Trophoblast cell (in vitro differentiated cells and primary cell): ENCODE results near the gene ROR2.

Source experiments
- DNase-seq, 2 donors: peaks; one replicate each; pipeline ENCODE4 v3.0.0-alpha.2; 2016
- H2AFZ ChIP-seq: 2 replicates; pipeline ENCODE4 v1.6.1; 2013; ENCODE audit warnings: low read length, moderate library complexity, mild to moderate bottlenecking; ENCODE audit not compliant: insufficient read depth, poor library complexity
- H2AK5ac ChIP-seq: 2 replicates; pipeline ENCODE4 v1.6.1; 2013; ENCODE audit warnings: mild to moderate bottlenecking, low read length
- H2BK120ac ChIP-seq: 2 replicates; pipeline ENCODE4 v1.6.1; 2013; ENCODE audit warnings: low read length, mild to moderate bottlenecking, moderate library complexity; ENCODE audit not compliant: insufficient read depth, poor library complexity
- H2BK12ac ChIP-seq: 2 replicates; pipeline ENCODE4 v1.6.1; 2013; ENCODE audit warnings: mild to moderate bottlenecking, low read length, moderate library complexity
- H2BK5ac ChIP-seq: 2 replicates; pipeline ENCODE4 v1.6.1; 2013; ENCODE audit warnings: low read length, low read depth, moderate library complexity, mild to moderate bottlenecking; ENCODE audit not compliant: poor library complexity
- H3K14ac ChIP-seq: 2 replicates; pipeline ENCODE4 v1.6.1; 2013; ENCODE audit warnings: mild to moderate bottlenecking, low read length
- H3K18ac ChIP-seq: 2 replicates; pipeline ENCODE4 v1.6.1; 2013; ENCODE audit warnings: mild to moderate bottlenecking, low read length
- H3K23ac ChIP-seq: 2 replicates; pipeline ENCODE4 v1.6.1; 2013; ENCODE audit warnings: low read length
- H3K27ac ChIP-seq: 2 replicates; pipeline ENCODE4 v1.5.1; 2013; ENCODE audit warnings: low read depth, mild to moderate bottlenecking, inconsistent platforms, low read length, moderate library complexity
- H3K27me3 ChIP-seq: 2 replicates; pipeline ENCODE4 v1.6.1; 2013; ENCODE audit warnings: inconsistent platforms, mild to moderate bottlenecking, low read length, moderate library complexity; ENCODE audit not compliant: insufficient read depth
- H3K36me3 ChIP-seq, 2 experiments: 1 replicate in 1 of 2; 2 replicates in 1 of 2; pipeline ENCODE4 v1.6.1; 2013; ENCODE audit warnings: low read length in 2 of 2, mild to moderate bottlenecking in 2 of 2, moderate library complexity in 1 of 2; ENCODE audit not compliant: insufficient read depth in 2 of 2, control insufficient read depth in 1 of 2
- H3K4ac ChIP-seq: 2 replicates; pipeline ENCODE4 v1.6.1; 2013; ENCODE audit warnings: low read depth, mild to moderate bottlenecking, low read length, moderate library complexity
- H3K4me1 ChIP-seq, 2 experiments: 1 replicate in 1 of 2; 2 replicates in 1 of 2; pipeline ENCODE4 v1.6.1; 2013; ENCODE audit warnings: low read length in 2 of 2, mild to moderate bottlenecking in 2 of 2, moderate library complexity in 1 of 2; ENCODE audit not compliant: insufficient read depth in 2 of 2, control insufficient read depth in 1 of 2
- H3K4me2 ChIP-seq: 2 replicates; pipeline ENCODE4 v1.6.1; 2013; ENCODE audit warnings: inconsistent platforms, mild to moderate bottlenecking, low read length, moderate library complexity
- H3K4me3 ChIP-seq: 2 replicates; pipeline ENCODE4 v1.5.1; 2013; ENCODE audit warnings: mild to moderate bottlenecking, low read depth, low read length, inconsistent platforms
- H3K79me1 ChIP-seq: one replicate; pipeline ENCODE4 v1.6.1; 2013; ENCODE audit warnings: low read length
- H3K79me2 ChIP-seq: 2 replicates; pipeline ENCODE4 v1.6.1; 2013; ENCODE audit warnings: low read length, mild to moderate bottlenecking; ENCODE audit not compliant: control insufficient read depth, insufficient read depth, poor library complexity
- H3K9ac ChIP-seq: 2 replicates; pipeline ENCODE4 v1.6.1; 2013; ENCODE audit warnings: mild to moderate bottlenecking, low read length
- H3K9me3 ChIP-seq: 2 replicates; pipeline ENCODE4 v1.6.1; 2013; ENCODE audit warnings: low read depth, mild to moderate bottlenecking, control low read depth, inconsistent platforms, low read length; ENCODE audit not compliant: insufficient read depth
- H4K12ac ChIP-seq: 2 replicates; pipeline ENCODE4 v1.6.1; 2013; ENCODE audit warnings: low read depth, mild to moderate bottlenecking, low read length, moderate library complexity
- H4K8ac ChIP-seq: 2 replicates; pipeline ENCODE4 v1.6.1; 2013; ENCODE audit warnings: low read depth, mild to moderate bottlenecking, low read length, moderate library complexity
- H4K91ac ChIP-seq: one replicate; pipeline ENCODE4 v1.6.1; 2013; ENCODE audit warnings: low read depth, mild to moderate bottlenecking, low read length, moderate library complexity
- WGBS: extraction: QIAGEN DNeasy Blood & Tissue Kit; methylation state at CpG from one replicate; pipeline ENCODE4 v1.1.7; 2013; ENCODE audit warnings: missing lambda C conversion rate; ENCODE audit not compliant: insufficient read length, insufficient coverage; ENCODE audit errors: extremely low coverage; 5-methylcytosine and 5-hydroxymethylcytosine counted together

ROR2 gene

GRCh38 chr9:91948597-91949391 lies 1.2 kb downstream of the ROR2 start:
- H2BK120ac ChIP-seq = no peak overlapping the region
- H3K4me1 ChIP-seq = peaks cover 8 to 17% of the 10 kb centered on the region in 2 experiments
- peak overlapping the region; percentile 4 for H4K91ac ChIP-seq
- no peak overlapping the region for H3K9ac ChIP-seq
- peak overlapping the region; percentile 84 for H3K4me2 ChIP-seq
- peak overlapping the region; percentile 83 for H2AFZ ChIP-seq
- no peak overlapping the region for H3K14ac ChIP-seq
- H2AK5ac ChIP-seq = no peak overlapping the region
- peak; percentile 6 to 49 for DNase-seq
- no peak overlapping the region for H2BK12ac ChIP-seq
- no peak overlapping the region for H3K23ac ChIP-seq
- WGBS = no CpG with 5 or more reads among the region's 66 CpGs
- H3K9me3 ChIP-seq = peaks cover 4% of the 10 kb centered on the region
- H3K79me1 ChIP-seq = peaks cover 8% of the 10 kb centered on the region
- H3K27ac ChIP-seq = no peak overlapping the region
- H2BK5ac ChIP-seq = no peak overlapping the region
- H3K4ac ChIP-seq = peak overlapping the region; percentile 35
- no peak overlapping the region for H3K18ac ChIP-seq
- H3K36me3 ChIP-seq = no peaks in the 10 kb centered on the region
- H4K12ac ChIP-seq = no peak overlapping the region
- H4K8ac ChIP-seq = peak overlapping the region; percentile 26
- H3K27me3 ChIP-seq = peaks cover 6% of the 10 kb centered on the region
- H3K79me2 ChIP-seq = no peaks in the 10 kb centered on the region
- peak overlapping the region; percentile 70 for H3K4me3 ChIP-seq

GRCh38 chr9:91948101-91948596 lies 1.9 kb downstream of the ROR2 start:
- Histone ChIP-seq H3K9me3 (peaks cover 4% of the 10 kb centered on the region), H3K14ac (no peak overlapping the region), H4K91ac (no peak overlapping the region), H2BK12ac (no peak overlapping the region), H3K4me2 (peak overlapping the region; percentile 84), H2AK5ac (no peak overlapping the region), H3K27ac (no peak overlapping the region), H4K8ac (no peak overlapping the region), H2BK120ac (no peak overlapping the region), H3K9ac (no peak overlapping the region), H3K4me1 (peaks cover 8 to 17% of the 10 kb centered on the region in 2 experiments), H3K36me3 (no peaks in the 10 kb centered on the region), H3K4ac (no peak overlapping the region), H3K23ac (no peak overlapping the region), H3K4me3 (peak overlapping the region; percentile 70), H3K79me2 (no peaks in the 10 kb centered on the region), H2AFZ (peak overlapping the region; percentile 83), H3K79me1 (peaks cover 8% of the 10 kb centered on the region), H4K12ac (no peak overlapping the region), H2BK5ac (no peak overlapping the region), H3K27me3 (peaks cover 6% of the 10 kb centered on the region), H3K18ac (no peak overlapping the region)
- no CpG with 5 or more reads among the region's 12 CpGs for WGBS
- DNase-seq = no peak

DNA sequence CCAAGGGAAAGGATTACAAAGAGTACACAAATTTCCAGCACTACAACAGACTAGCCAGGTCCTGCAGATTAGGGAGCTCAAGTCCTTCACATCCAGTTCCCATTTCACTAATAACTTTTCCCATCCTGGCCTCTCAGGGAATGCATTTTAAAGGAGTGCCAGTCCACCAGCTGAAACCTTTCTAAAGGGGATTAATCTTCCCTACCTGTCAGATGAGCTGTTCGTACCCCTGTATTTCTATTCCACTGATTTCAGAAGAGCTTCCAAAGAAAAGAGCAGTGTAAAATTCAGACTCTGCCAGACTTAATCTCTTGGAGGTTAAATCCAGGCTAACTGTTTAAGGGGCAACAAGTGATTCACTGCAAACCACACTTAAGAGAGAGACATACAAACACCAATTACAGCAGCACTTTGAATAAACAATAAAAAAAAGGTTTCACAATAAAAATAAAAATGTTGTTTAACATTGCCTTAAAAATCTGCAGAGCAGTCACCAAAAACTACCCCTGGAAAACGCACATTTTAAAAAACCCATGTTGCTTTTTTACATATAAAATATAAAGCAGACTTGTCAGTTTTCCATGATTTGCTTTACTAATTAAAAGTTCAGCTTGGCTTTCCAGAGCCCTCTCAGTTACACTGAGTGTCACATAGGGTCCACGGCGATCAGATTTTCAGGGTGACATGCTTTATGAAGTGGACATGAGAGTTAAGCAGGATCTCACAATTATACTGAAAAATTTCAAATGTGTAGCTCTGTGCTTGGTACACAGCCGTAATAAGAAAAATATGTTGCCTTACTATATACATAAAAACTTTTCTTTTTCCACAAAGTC lies 3.2 kb downstream of the ROR2 start:
- Histone ChIP-seq H4K12ac (no peak overlapping the region), H3K18ac (no peak overlapping the region), H3K4me2 (no peak overlapping the region), H2AK5ac (no peak overlapping the region), H3K36me3 (no peaks in the 10 kb centered on the region), H2BK5ac (no peak overlapping the region), H3K14ac (no peak overlapping the region), H4K8ac (no peak overlapping the region), H3K9ac (no peak overlapping the region), H4K91ac (no peak overlapping the region), H2BK12ac (no peak overlapping the region), H2AFZ (no peak overlapping the region), H3K23ac (no peak overlapping the region), H3K79me1 (peaks cover 8% of the 10 kb centered on the region), H3K27ac (no peak overlapping the region), H3K4ac (no peak overlapping the region), H3K9me3 (peaks cover 4% of the 10 kb centered on the region), H3K4me1 (peaks cover 8 to 17% of the 10 kb centered on the region in 2 experiments), H3K27me3 (peaks cover 6% of the 10 kb centered on the region), H3K79me2 (no peaks in the 10 kb centered on the region), H3K4me3 (no peak overlapping the region), H2BK120ac (no peak overlapping the region)
- DNase-seq = no peak
- no CpG with 5 or more reads among the region's 5 CpGs for WGBS

DNA sequence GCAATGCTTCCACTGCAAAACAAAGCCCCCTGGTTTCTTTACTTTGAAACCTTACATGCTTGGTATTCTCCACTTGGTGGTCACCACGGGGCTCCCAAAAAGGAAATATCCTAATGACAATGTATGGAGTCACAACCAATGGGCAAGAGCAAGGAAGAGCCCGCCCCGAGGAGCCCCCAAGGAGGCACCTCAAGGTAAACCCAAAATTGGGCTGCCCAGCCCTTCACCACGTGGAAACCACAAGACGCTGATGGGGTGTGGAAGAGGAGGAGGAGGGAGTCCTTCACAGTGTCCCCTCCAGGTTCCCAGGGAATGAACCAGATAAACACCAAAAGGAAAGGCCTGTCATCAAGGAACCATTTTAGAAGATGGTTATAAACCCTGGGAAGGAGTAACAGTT lies 3.8 kb downstream of the ROR2 start:
- Histone ChIP-seq H2AFZ (no peak overlapping the region), H2AK5ac (no peak overlapping the region), H2BK12ac (no peak overlapping the region), H2BK5ac (no peak overlapping the region), H3K9ac (no peak overlapping the region), H3K36me3 (no peaks in the 10 kb centered on the region), H3K14ac (no peak overlapping the region), H4K12ac (no peak overlapping the region), H3K4me3 (no peak overlapping the region), H3K4me1 (peaks cover 8 to 17% of the 10 kb centered on the region in 2 experiments), H3K4me2 (no peak overlapping the region), H3K9me3 (peaks cover 2% of the 10 kb centered on the region), H3K27ac (no peak overlapping the region), H3K23ac (no peak overlapping the region), H3K79me1 (peaks cover 8% of the 10 kb centered on the region), H3K4ac (no peak overlapping the region), H4K91ac (no peak overlapping the region), H4K8ac (no peak overlapping the region), H2BK120ac (no peak overlapping the region), H3K79me2 (no peaks in the 10 kb centered on the region), H3K18ac (no peak overlapping the region), H3K27me3 (peaks cover 6% of the 10 kb centered on the region)
- no peak for DNase-seq
- no CpG with 5 or more reads among the region's 5 CpGs for WGBS
